ENCODE measurements around the gene DICER1.

Gene DICER1

DNA sequence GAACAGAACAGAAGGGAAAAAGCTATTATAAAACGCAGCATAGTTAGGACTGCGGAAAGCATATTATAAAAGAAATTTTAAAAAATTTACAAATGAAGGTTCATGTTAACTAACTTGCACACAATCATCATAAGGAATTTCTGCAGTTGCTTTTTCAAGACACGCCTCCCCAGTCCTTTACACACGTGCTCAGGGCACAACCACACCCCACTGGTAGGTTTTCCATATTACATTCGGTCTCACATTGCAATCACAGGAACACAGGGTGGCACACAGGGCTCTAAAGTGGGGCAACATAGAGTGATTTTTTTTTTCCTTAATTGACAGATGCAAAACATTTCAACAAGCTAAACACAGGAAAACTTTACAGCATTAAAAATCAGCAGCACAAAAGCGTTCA is 69.7 kb downstream of the DICER1 start:
- H4K8ac ChIP-seq (ENCODE audit: low read depth, low read length) = no peak overlapping the region
- H3K4me1 ChIP-seq (ENCODE audit: control insufficient read depth, low read depth, low read length) = no peaks in the 10 kb centered on the region
- H2BK15ac ChIP-seq (replicated peaks; ENCODE audit: low read depth) = no peak overlapping the region
- H2BK5ac ChIP-seq (ENCODE audit: low read length) = no peak overlapping the region
- WGBS (ENCODE audit: extremely low coverage, insufficient coverage, low lambda C conversion rate) = no CpG with 5 or more reads among the region's 6 CpGs
- no peak overlapping the region for H3K27ac ChIP-seq (ENCODE audit: low read depth, low read length)
- H3K4me2 ChIP-seq (ENCODE audit: low read length) = no peak overlapping the region
- no peaks in the 10 kb centered on the region for H3K27me3 ChIP-seq (ENCODE audit: insufficient read depth, low read length, poor library complexity)
- no peak for DNase-seq
- H3K79me2 ChIP-seq (ENCODE audit: control insufficient read depth, insufficient read depth, low read length) = no peaks in the 10 kb centered on the region
- H3K4me3 ChIP-seq (ENCODE audit: low read length) = no peak overlapping the region
- H3K18ac ChIP-seq (ENCODE audit: low read length) = no peak overlapping the region
- no peak overlapping the region for H4K5ac ChIP-seq (ENCODE audit: low read length)
- H2AK5ac ChIP-seq (ENCODE audit: low read length) = no peak overlapping the region
- no peak overlapping the region for H3K9ac ChIP-seq (ENCODE audit: low read length)
- H3K36me3 ChIP-seq (ENCODE audit: control insufficient read depth, insufficient read depth, low read length) = no peaks in the 10 kb centered on the region
- peaks cover 2% of the 10 kb centered on the region for H3K79me1 ChIP-seq (ENCODE audit: low read length)
- H3K23ac ChIP-seq (ENCODE audit: low read length) = no peak overlapping the region
- H3K4ac ChIP-seq (ENCODE audit: low read depth, low read length) = no peak overlapping the region
- H3K56ac ChIP-seq (ENCODE audit: low read length) = no peak overlapping the region
- no peak overlapping the region for H2BK120ac ChIP-seq (ENCODE audit: low read depth, low read length)

DNA sequence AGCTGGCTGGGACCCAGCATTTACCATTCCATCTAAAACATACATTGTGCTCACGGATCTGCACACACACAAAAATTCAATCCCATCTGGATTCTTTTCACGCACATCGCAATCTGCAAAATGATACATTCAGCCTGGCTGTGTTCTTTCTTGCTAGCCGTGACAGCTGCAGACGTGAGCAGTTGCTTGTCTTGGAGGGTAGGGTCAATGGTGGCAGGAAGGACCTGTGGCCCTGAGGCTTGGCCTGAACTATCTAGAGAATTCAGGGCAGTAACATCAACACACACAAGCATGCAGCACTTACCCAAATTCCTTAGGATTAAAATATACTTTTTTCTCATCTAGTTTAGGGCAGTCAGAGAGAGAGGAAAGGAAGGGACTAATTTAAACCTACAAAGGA is 72.0 kb downstream of the DICER1 start:
- Histone ChIP-seq H3K4ac (ENCODE audit: low read depth, low read length) (no peak overlapping the region), H3K27me3 (ENCODE audit: insufficient read depth, low read length, poor library complexity) (no peaks in the 10 kb centered on the region), H4K5ac (ENCODE audit: low read length) (no peak overlapping the region), H3K4me1 (ENCODE audit: control insufficient read depth, low read depth, low read length) (no peaks in the 10 kb centered on the region), H3K27ac (ENCODE audit: low read depth, low read length) (no peak overlapping the region), H3K23ac (ENCODE audit: low read length) (no peak overlapping the region), H3K4me2 (ENCODE audit: low read length) (no peak overlapping the region), H3K18ac (ENCODE audit: low read length) (no peak overlapping the region), H2BK5ac (ENCODE audit: low read length) (no peak overlapping the region), H3K4me3 (ENCODE audit: low read length) (no peak overlapping the region), H2BK120ac (ENCODE audit: low read depth, low read length) (no peak overlapping the region), H3K36me3 (ENCODE audit: control insufficient read depth, insufficient read depth, low read length) (no peaks in the 10 kb centered on the region), H2AK5ac (ENCODE audit: low read length) (no peak overlapping the region), H3K56ac (ENCODE audit: low read length) (no peak overlapping the region), H3K79me1 (ENCODE audit: low read length) (no peaks in the 10 kb centered on the region), H2BK15ac (replicated peaks; ENCODE audit: low read depth) (no peak overlapping the region), H3K79me2 (ENCODE audit: control insufficient read depth, insufficient read depth, low read length) (no peaks in the 10 kb centered on the region), H3K9ac (ENCODE audit: low read length) (no peak overlapping the region), H4K8ac (ENCODE audit: low read depth, low read length) (no peak overlapping the region)
- no CpG with 5 or more reads among the region's 5 CpGs for WGBS (ENCODE audit: extremely low coverage, insufficient coverage, low lambda C conversion rate)
- DNase-seq = no peak

DNA sequence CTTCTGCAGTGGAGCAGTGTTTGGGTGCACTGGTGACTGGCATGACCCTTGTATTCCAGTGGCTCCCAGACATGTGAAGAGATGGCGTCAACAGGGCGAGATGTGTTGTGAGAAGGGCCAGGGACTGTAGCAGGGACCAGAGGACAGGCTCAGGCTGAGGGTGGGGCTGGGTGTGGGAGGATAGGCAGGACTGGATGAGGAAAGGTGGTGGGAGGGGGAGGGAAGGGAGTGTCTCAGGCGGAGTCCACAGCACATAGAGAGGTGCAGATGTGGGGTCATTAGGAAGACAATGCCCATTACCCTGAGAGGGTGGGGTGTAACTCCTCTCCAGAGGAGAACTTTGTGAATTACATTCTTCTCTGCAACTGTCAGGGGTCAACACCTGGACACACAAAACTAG is 78.5 kb downstream of the DICER1 start:
- no CpG with 5 or more reads among the region's 3 CpGs for WGBS (ENCODE audit: extremely low coverage, insufficient coverage, low lambda C conversion rate)
- H3K27ac ChIP-seq (ENCODE audit: low read depth, low read length) = no peak overlapping the region
- H2AK5ac ChIP-seq (ENCODE audit: low read length) = no peak overlapping the region
- no peaks in the 10 kb centered on the region for H3K79me1 ChIP-seq (ENCODE audit: low read length)
- no peak overlapping the region for H2BK5ac ChIP-seq (ENCODE audit: low read length)
- H3K79me2 ChIP-seq (ENCODE audit: control insufficient read depth, insufficient read depth, low read length) = no peaks in the 10 kb centered on the region
- no peak overlapping the region for H3K4me3 ChIP-seq (ENCODE audit: low read length)
- no peak overlapping the region for H3K18ac ChIP-seq (ENCODE audit: low read length)
- H3K56ac ChIP-seq (ENCODE audit: low read length) = no peak overlapping the region
- no peaks in the 10 kb centered on the region for H3K4me1 ChIP-seq (ENCODE audit: control insufficient read depth, low read depth, low read length)
- H3K36me3 ChIP-seq (ENCODE audit: control insufficient read depth, insufficient read depth, low read length) = no peaks in the 10 kb centered on the region
- H2BK15ac ChIP-seq (replicated peaks; ENCODE audit: low read depth) = no peak overlapping the region
- DNase-seq = no peak
- H3K9ac ChIP-seq (ENCODE audit: low read length) = no peak overlapping the region
- H3K23ac ChIP-seq (ENCODE audit: low read length) = no peak overlapping the region
- no peak overlapping the region for H2BK120ac ChIP-seq (ENCODE audit: low read depth, low read length)
- no peak overlapping the region for H4K8ac ChIP-seq (ENCODE audit: low read depth, low read length)
- no peak overlapping the region for H3K4ac ChIP-seq (ENCODE audit: low read depth, low read length)
- H4K5ac ChIP-seq (ENCODE audit: low read length) = no peak overlapping the region
- no peaks in the 10 kb centered on the region for H3K27me3 ChIP-seq (ENCODE audit: insufficient read depth, low read length, poor library complexity)
- H3K4me2 ChIP-seq (ENCODE audit: low read length) = no peak overlapping the region

DNA sequence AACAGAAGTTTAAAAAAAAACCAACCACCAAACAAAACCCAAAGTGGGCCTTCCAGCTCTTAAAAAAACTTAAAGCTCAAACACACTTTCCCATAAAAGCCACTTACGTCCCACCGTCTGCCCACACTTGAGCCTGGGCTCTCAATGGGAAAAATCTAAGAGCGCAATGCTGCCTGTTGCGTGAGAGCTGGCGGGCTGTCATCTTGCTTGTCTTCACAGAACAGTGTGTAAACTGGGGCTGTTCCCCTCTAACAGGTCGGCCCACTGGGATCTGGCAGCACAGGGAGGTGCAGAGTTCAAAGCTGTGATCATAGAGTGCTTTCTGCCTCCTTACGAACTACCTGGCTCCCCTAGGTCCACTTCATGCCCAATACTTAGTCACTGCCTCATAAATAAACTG is 80.0 kb downstream of the DICER1 start:
- no peak overlapping the region for H2BK120ac ChIP-seq (ENCODE audit: low read depth, low read length)
- H3K4ac ChIP-seq (ENCODE audit: low read depth, low read length) = no peak overlapping the region
- no peaks in the 10 kb centered on the region for H3K27me3 ChIP-seq (ENCODE audit: insufficient read depth, low read length, poor library complexity)
- H3K23ac ChIP-seq (ENCODE audit: low read length) = no peak overlapping the region
- no peak overlapping the region for H3K4me3 ChIP-seq (ENCODE audit: low read length)
- H2BK15ac ChIP-seq (replicated peaks; ENCODE audit: low read depth) = no peak overlapping the region
- WGBS (ENCODE audit: extremely low coverage, insufficient coverage, low lambda C conversion rate) = no CpG with 5 or more reads among the region's 7 CpGs
- H2AK5ac ChIP-seq (ENCODE audit: low read length) = no peak overlapping the region
- H3K27ac ChIP-seq (ENCODE audit: low read depth, low read length) = no peak overlapping the region
- H4K8ac ChIP-seq (ENCODE audit: low read depth, low read length) = no peak overlapping the region
- no peak overlapping the region for H4K5ac ChIP-seq (ENCODE audit: low read length)
- no peak for DNase-seq
- H3K18ac ChIP-seq (ENCODE audit: low read length) = no peak overlapping the region
- no peak overlapping the region for H3K9ac ChIP-seq (ENCODE audit: low read length)
- no peak overlapping the region for H2BK5ac ChIP-seq (ENCODE audit: low read length)
- no peaks in the 10 kb centered on the region for H3K79me1 ChIP-seq (ENCODE audit: low read length)
- no peaks in the 10 kb centered on the region for H3K36me3 ChIP-seq (ENCODE audit: control insufficient read depth, insufficient read depth, low read length)
- H3K79me2 ChIP-seq (ENCODE audit: control insufficient read depth, insufficient read depth, low read length) = no peaks in the 10 kb centered on the region
- no peak overlapping the region for H3K4me2 ChIP-seq (ENCODE audit: low read length)
- no peaks in the 10 kb centered on the region for H3K4me1 ChIP-seq (ENCODE audit: control insufficient read depth, low read depth, low read length)
- H3K56ac ChIP-seq (ENCODE audit: low read length) = no peak overlapping the region

DNA sequence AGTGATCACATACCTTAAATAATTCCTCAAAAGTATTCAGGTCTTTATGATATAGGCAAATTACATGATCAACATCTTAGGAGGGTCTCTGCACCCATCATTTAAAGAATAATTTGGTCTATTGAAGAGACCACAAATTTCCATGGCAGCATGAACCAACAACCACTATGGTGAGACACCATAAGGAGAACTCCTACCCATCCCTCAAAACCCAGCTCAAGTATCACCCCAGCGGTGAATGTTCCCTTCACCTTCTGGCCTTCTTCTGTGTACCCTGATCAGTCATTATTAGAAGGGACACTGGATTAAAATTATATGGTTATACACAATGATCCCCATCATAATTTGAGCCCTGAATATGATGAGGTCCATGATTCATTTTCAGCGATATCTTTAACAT is 81.5 kb downstream of the DICER1 start:
- no peak overlapping the region for H2AK5ac ChIP-seq (ENCODE audit: low read length)
- no peak overlapping the region for H3K4me3 ChIP-seq (ENCODE audit: low read length)
- H3K79me1 ChIP-seq (ENCODE audit: low read length) = no peaks in the 10 kb centered on the region
- DNase-seq = no peak
- no peak overlapping the region for H3K56ac ChIP-seq (ENCODE audit: low read length)
- no peaks in the 10 kb centered on the region for H3K27me3 ChIP-seq (ENCODE audit: insufficient read depth, low read length, poor library complexity)
- no peak overlapping the region for H3K4me2 ChIP-seq (ENCODE audit: low read length)
- H4K8ac ChIP-seq (ENCODE audit: low read depth, low read length) = no peak overlapping the region
- no CpG with 5 or more reads among the region's 2 CpGs for WGBS (ENCODE audit: extremely low coverage, insufficient coverage, low lambda C conversion rate)
- H2BK15ac ChIP-seq (replicated peaks; ENCODE audit: low read depth) = no peak overlapping the region
- H3K23ac ChIP-seq (ENCODE audit: low read length) = no peak overlapping the region
- H3K79me2 ChIP-seq (ENCODE audit: control insufficient read depth, insufficient read depth, low read length) = no peaks in the 10 kb centered on the region
- H3K18ac ChIP-seq (ENCODE audit: low read length) = no peak overlapping the region
- no peak overlapping the region for H3K9ac ChIP-seq (ENCODE audit: low read length)
- no peaks in the 10 kb centered on the region for H3K4me1 ChIP-seq (ENCODE audit: control insufficient read depth, low read depth, low read length)
- H2BK120ac ChIP-seq (ENCODE audit: low read depth, low read length) = no peak overlapping the region
- no peak overlapping the region for H4K5ac ChIP-seq (ENCODE audit: low read length)
- H3K4ac ChIP-seq (ENCODE audit: low read depth, low read length) = no peak overlapping the region
- no peak overlapping the region for H3K27ac ChIP-seq (ENCODE audit: low read depth, low read length)
- no peak overlapping the region for H2BK5ac ChIP-seq (ENCODE audit: low read length)
- no peaks in the 10 kb centered on the region for H3K36me3 ChIP-seq (ENCODE audit: control insufficient read depth, insufficient read depth, low read length)

DNA sequence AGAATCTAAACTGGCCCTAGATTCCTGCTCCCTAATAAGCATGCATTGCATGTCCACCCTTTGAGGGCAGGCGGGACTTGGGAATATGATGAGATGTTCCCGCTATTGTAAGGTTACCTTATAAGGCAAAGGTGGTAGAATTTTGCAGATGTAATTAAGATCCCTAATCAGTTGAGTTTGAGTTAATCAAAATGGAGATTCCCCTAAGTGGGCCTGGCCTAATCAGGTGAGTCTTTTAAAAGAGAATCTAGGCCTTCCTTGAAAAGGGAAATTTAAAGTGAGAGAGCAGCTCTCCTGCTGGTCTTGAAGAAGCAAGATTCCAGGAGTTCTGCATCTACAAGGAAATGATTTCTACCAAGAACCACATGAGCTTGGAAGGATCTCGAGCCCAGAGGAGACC is 83.4 kb downstream of the DICER1 start:
- Histone ChIP-seq H3K4ac (ENCODE audit: low read depth, low read length) (no peak overlapping the region), H3K23ac (ENCODE audit: low read length) (no peak overlapping the region), H3K56ac (ENCODE audit: low read length) (no peak overlapping the region), H3K36me3 (ENCODE audit: control insufficient read depth, insufficient read depth, low read length) (no peaks in the 10 kb centered on the region), H3K4me3 (ENCODE audit: low read length) (no peak overlapping the region), H3K27ac (ENCODE audit: low read depth, low read length) (no peak overlapping the region), H3K79me2 (ENCODE audit: control insufficient read depth, insufficient read depth, low read length) (no peaks in the 10 kb centered on the region), H3K9ac (ENCODE audit: low read length) (no peak overlapping the region), H3K18ac (ENCODE audit: low read length) (no peak overlapping the region), H4K8ac (ENCODE audit: low read depth, low read length) (no peak overlapping the region), H3K79me1 (ENCODE audit: low read length) (no peaks in the 10 kb centered on the region), H3K4me1 (ENCODE audit: control insufficient read depth, low read depth, low read length) (no peaks in the 10 kb centered on the region), H3K27me3 (ENCODE audit: insufficient read depth, low read length, poor library complexity) (no peaks in the 10 kb centered on the region), H2BK120ac (ENCODE audit: low read depth, low read length) (no peak overlapping the region), H2AK5ac (ENCODE audit: low read length) (no peak overlapping the region), H2BK5ac (ENCODE audit: low read length) (no peak overlapping the region), H3K4me2 (ENCODE audit: low read length) (no peak overlapping the region), H2BK15ac (replicated peaks; ENCODE audit: low read depth) (no peak overlapping the region), H4K5ac (ENCODE audit: low read length) (no peak overlapping the region)
- WGBS (ENCODE audit: extremely low coverage, insufficient coverage, low lambda C conversion rate) = no CpG with 5 or more reads among the region's 3 CpGs
- no peak for DNase-seq
